ENCODE data around the gene MAP2K4. TPM values are rescaled to one million over a fixed set of nuclear protein-coding genes. Genes with fewer than 3 reads are reported as not detected.

MAP2K4 gene
- total RNA-seq, 3 donors from 2014 or later = 32.2 to 39.3 (median 33.1) TPM

Other genes starting within 250 kb of the MAP2K4 start
- gene ZNF18, start 23.4 kb upstream of the MAP2K4 start, total RNA-seq = 1 to 10 TPM; 5.3 to 7.5 (median 7.3) TPM

Data from activated T-cell treated with anti-CD3 and anti-CD28 coated beads, Interleukin-2, amount 50 U/mL, for 4 hours (primary cell).